ENCODE data around the gene NDUFB4.

NDUFB4 gene

DNA sequence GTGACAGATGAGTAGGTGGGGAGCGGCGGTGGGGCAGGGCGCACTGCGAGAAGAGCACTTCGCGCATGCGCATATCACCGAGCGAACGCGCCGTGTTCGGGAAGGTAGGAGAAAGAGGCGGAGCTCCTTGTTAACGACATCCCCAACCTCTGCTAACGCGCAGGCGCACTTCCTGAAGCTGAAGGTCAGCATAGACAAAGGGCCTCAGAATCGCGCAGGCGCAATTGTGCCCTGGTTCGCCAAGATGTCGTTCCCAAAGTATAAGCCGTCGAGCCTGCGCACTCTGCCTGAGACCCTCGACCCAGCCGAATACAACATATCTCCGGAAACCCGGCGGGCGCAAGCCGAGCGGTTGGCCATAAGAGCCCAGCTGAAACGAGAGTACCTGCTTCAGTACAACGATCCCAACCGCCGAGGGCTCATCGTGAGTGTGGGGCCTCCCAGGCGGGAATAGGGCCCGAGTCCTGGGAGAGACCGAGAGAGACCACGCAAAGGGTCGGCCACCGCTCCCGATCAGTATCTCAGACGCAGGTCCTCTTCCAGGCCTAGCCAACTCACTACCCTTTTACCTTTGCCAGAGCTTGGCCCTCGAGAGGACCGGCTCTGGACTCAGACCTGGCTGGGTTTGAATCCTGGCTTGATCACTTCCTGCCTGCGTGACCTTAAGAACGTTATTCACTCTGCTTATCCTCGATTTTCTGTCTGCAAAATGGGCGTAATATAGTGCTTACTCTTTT, at the start of gene NDUFB4:
Gene NDUFB4, plus strand, starts transcription at position 221 of the 737 bp plus-strand sequence. Its CDS starts 24 bp downstream, at position 245.
- peak; percentile 99 for DNase-seq (ENCODE audit: low spot score)

DNA sequence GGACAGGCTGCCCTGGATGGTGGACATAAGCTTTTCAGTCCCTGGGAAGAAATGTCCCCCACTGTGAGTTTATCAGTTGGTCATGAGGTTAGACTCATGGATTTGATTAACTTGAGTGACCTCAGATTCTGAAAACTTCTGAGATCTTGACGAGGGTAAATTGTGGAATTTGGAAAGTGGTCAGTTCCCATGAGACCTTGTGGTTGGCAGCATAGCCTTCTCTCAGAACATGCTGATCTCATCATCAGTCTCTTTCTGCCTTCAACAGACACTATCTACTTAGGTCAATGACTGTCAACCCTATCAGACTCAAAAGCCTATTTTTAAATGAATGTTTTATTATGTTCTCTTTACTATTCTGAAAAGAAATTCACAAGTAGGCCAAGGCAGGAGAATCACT, 45.6 kb upstream of the NDUFB4 start:
- DNase-seq (ENCODE audit: low spot score) = no peak

DNA sequence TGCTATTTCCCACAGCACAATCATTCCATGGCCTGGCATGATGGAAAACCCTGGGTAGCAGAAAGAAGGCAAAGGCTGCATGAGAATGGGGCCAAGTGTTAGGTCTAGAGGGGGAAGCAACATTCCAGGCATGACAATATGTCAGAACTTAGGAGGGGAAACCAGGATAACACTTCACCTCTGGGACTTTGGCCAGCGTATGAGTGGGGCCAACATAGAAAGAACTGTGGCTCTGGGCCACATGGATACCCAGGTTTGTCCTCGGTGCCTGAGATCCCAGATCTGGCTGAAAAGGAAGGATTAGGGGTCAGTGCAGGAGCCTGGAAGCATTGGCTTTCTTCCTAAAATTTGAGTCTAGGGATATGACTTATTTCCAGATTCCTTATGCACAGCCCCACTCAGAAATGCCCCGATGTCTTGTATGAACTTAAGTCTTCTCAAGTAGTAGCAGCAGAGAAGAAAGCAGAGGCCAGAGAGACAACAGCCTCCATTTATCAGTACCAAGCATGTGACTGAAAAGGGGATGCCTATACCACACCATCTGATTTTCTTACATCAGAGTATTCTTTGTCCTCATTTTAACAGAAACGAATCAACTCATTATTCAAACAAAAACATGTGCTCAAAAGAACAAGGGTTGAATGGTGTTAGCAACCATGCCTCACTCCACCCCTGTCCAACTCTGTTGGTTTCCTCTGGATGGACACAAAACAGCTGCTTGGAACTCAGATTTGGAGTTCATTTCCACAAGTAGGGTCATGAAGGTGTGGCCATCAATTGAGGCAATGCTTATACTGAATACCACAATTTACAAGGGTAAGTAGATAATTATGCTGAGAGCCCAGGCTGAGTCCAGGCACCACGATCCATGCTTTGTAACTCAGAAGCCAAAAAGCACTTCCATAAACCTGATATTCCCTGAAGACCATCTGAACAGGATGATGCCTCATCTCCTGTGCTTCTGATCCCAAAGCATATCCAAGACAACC, 43.7 kb upstream of the NDUFB4 start:
- DNase-seq (ENCODE audit: low spot score) = no peak

GRCh38 chr3:120554812-120555606, 41.1 kb upstream of the NDUFB4 start:
- DNase-seq (ENCODE audit: low spot score) = no peak

- DNase-seq (ENCODE audit: low spot score) = no peak
These were observed 40.3 kb upstream of the NDUFB4 start for GRCh38 chr3:120555657-120556509.

DNA sequence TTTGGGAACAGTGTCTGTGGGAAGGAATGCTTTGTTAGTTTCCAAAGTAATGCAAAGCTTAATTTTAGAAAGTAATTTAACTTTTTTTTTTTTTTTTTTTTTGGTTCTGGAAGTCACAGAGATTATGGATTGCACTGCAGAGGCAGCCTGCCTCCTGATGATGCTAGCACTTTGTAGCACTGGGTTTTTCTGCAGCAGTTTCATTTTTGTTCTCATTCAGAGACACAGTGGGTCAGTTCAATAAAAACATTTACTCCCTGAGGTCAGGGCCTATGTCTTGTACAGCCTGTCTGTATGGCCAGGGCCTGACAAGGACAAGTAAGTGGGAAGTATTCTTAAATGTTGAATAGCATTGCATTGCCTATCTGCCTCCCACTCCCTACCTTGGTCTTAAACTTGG, 39.0 kb upstream of the NDUFB4 start:
- DNase-seq (ENCODE audit: low spot score) = no peak

GRCh38 chr3:120558771-120559241, 37.3 kb upstream of the NDUFB4 start:
- DNase-seq (ENCODE audit: low spot score) = peak; percentile 95

GRCh38 chr3:120559242-120560061, 36.7 kb upstream of the NDUFB4 start:
- peak; percentile 17 for DNase-seq (ENCODE audit: low spot score)

GRCh38 chr3:120560304-120561250, 35.6 kb upstream of the NDUFB4 start:
- no peak for DNase-seq (ENCODE audit: low spot score)

DNA sequence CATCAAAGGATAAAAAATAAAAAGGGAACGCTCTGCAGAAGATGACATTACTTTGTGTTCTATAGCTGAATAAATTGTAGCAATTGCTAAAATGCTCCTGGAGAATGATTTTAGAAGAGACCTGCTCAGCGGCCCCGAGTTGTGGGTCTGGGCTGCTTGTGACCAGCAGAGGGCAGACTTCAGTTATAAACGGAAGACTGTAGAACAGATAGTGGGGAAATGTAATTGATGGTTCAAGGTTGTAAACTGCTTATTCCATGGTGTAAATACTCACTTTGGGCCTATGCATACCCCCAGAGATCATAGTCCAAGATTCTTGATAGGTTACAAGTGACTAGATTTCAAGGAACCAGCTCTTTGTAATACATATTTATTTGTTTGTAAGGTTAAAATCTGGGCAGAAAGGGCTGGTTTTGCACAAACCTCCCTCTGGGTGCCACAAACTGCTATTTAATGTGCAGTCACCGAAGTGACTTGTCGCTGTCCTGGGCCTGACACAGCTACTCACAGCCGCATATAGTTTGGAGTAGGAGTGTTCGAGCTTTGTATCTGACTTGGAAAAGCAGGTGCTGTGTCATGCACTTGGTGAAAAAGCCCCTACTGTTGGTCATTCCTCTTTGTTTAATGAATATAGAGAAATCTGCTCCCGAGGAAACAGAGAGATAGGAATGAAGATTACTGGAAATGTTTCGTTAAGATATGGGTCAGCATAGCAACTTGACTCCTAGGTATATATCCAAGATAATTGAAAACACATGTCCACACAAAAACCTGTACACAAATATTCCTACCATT, 34.7 kb upstream of the NDUFB4 start:
- peak; percentile 80 for DNase-seq (ENCODE audit: low spot score)

DNA sequence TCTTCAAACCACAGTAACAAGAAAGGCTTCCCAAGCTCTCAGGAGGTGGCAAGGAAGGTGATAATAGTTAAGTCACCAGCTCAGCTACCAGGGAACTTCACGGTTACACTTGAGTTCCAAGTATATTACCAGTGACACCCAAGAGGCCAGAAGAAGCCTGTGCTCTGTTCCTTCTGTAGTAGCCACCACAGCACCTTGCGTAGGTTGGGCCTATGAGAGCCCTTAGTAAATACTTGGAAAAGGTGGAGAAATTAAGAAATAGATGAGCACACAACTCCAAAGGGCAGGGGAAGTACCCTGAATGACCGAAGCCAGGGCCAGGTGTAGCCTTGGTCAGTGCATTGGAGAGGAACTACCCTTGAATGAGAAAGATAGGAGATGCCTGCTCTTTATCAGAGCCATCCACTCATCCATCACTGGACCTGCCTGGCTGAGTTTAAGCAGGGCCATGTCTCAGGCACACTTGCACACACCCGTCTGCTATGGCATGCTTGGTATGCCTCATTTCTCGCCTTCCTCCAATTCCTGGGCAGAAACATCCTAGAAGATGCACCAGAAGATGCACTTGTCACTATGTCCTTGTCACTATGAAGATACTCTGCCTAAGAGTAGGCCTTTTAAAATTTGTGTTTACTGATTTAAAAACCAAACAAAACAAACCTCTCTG, 32.6 kb upstream of the NDUFB4 start:
- no peak for DNase-seq (ENCODE audit: low spot score)

- DNase-seq (ENCODE audit: low spot score) = no peak
These were observed 29.7 kb upstream of the NDUFB4 start for GRCh38 chr3:120566243-120566975.

- peak; percentile 72 for DNase-seq (ENCODE audit: low spot score)
These were observed 28.6 kb upstream of the NDUFB4 start for GRCh38 chr3:120567370-120568201.

- no peak for DNase-seq (ENCODE audit: low spot score)
These were observed 28.0 kb upstream of the NDUFB4 start for GRCh38 chr3:120568202-120568531.

DNA sequence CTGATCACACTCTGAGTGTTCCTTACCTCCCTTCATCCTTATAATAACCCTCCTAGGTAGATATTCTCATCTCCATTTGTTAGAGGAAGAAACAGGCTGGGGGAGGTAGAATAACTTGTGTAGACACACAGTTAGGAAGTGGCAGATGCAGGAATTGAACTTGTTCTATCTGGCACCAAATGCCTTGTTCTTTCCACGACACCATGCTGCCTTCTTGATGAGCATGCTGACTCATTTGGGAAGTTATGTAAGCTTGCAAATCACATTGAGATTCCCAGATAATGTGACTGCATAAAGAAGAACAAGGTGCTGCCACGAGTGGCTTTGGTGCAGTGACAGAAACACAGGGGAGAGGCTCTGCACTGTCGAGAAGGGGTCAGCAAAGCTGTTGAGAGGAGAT, 27.5 kb upstream of the NDUFB4 start:
- no peak for DNase-seq (ENCODE audit: low spot score)

Data from NAMALWA (cell line).